AG04450 (cell line): ENCODE measurements around the gene SORBS2. TPM values are rescaled to one million over a fixed set of nuclear protein-coding genes. Genes with fewer than 3 reads are reported as not detected.

Experiments
- CTCF ChIA-PET: fragments of 300-600, 350-600 bp; formaldehyde crosslinking; extraction: SDS; loops from one replicate; lab custom pipeline; 2022; ENCODE audit warnings: antibody characterized with exemption, inconsistent platforms; lab: Charles Lee
- POLR2A ChIA-PET: fragments of 350-600 bp; formaldehyde crosslinking; extraction: SDS; loops from one replicate; lab custom pipeline; 2021; ENCODE audit warnings: antibody characterized with exemption, inconsistent platforms; lab: Yijun Ruan, JAX
- DNase-seq: peaks from one replicate; pipeline ENCODE4 v3.0.0-alpha.2; 2011; ENCODE audit warnings: low read depth, low spot score
- H3K27ac ChIP-seq: one replicate; pipeline ENCODE4 v1.5.1; 2012; ENCODE audit warnings: low read depth, low read length, control low read depth
- H3K27me3 ChIP-seq: one replicate; pipeline ENCODE4 v1.6.0; 2012; ENCODE audit warnings: low read length; ENCODE audit not compliant: control insufficient read depth, insufficient read depth
- H3K4me3 ChIP-seq: 2 replicates; pipeline ENCODE4 v1.5.1; 2011; ENCODE audit warnings: mild to moderate bottlenecking, low read depth, low read length, control low read depth
- H3K9me3 ChIP-seq: 2 replicates; pipeline ENCODE4 v1.5.1; 2012; ENCODE audit warnings: low read length; ENCODE audit not compliant: control insufficient read depth, insufficient read depth
- CTCF ChIP-seq: IDR thresholded peaks from 2 replicates; pipeline ENCODE4 v1.5.1; 2011; ENCODE audit warnings: low read depth, low read length, control low read depth, inconsistent platforms
- polyA plus RNA-seq: library from polyadenylated mRNA; depleted of rRNA; stranded (reverse); fragments of >200 nt; gene quantifications from 2 replicates; pipeline ENCODE4 v1.2.3, GENCODE V29; 2011

The SORBS2 gene
- polyA plus RNA-seq, 1 experiment: not detected

GRCh38 chr4:185800266-185800945 lies 11.6 kb downstream of the SORBS2 start:
- Histone ChIP-seq H3K4me3 (no peak overlapping the region), H3K27me3 (peaks cover 3% of the 10 kb centered on the region), H3K9me3 (no peaks in the 10 kb centered on the region; the same call in 1 of the 2 replicates), H3K27ac (no peak overlapping the region)
- ChIA-PET CTCF (no interaction called here), POLR2A (no interaction called here)
- no peak for TF ChIP-seq CTCF
- no peak for DNase-seq

- H3K4me3 ChIP-seq: no peak overlapping the region
- ChIA-PET POLR2A (no interaction called here), CTCF (no interaction called here)
- no peak overlapping the region for H3K27ac ChIP-seq
- no peak for DNase-seq
- no peaks in the 10 kb centered on the region; the same call in 1 of the 2 replicates for H3K9me3 ChIP-seq
- H3K27me3 ChIP-seq: peaks cover 3% of the 10 kb centered on the region
- no peak for TF ChIP-seq CTCF
These were observed 12.6 kb downstream of the SORBS2 start for GRCh38 chr4:185799442-185799841.

GRCh38 chr4:185797596-185798338 lies 14.2 kb downstream of the SORBS2 start:
- CTCF ChIA-PET: no interaction called here
- Histone ChIP-seq H3K4me3 (no peak overlapping the region), H3K27me3 (peaks cover 3% of the 10 kb centered on the region), H3K27ac (no peak overlapping the region), H3K9me3 (no peaks in the 10 kb centered on the region; the same call in 1 of the 2 replicates)
- TF ChIP-seq CTCF: no peak
- POLR2A ChIA-PET: no interaction called here
- DNase-seq: no peak

- CTCF ChIA-PET: no interaction called here
These were observed 15.0 kb downstream of the SORBS2 start for GRCh38 chr4:185797018-185797417.

More at GRCh38 chr4:185797018-185797417, 15.0 kb downstream of the SORBS2 start:
- no peak for TF ChIP-seq CTCF
- Histone ChIP-seq H3K27me3 (peaks cover 3% of the 10 kb centered on the region), H3K9me3 (no peaks in the 10 kb centered on the region; the same call in 1 of the 2 replicates), H3K4me3 (no peak overlapping the region), H3K27ac (no peak overlapping the region)
- DNase-seq: no peak
- POLR2A ChIA-PET: no interaction called here
